Muscle layer of duodenum (tissue), 2 donors: Measurements from ENCODE around the gene R3HDML.
"Not testable (repeated sequence)": the region's sequence is repeated elsewhere in the genome, so short reads cannot be mapped to it uniquely, and the experiment has no call there.

ENCODE experiments used
- H3K27ac ChIP-seq: one replicate; pipeline ENCODE4 v1.7.0; 2013; ENCODE audit warnings: mild to moderate bottlenecking, low read length
- H3K27me3 ChIP-seq: one replicate; pipeline ENCODE4 v1.7.0; 2013; ENCODE audit warnings: low read depth, mild to moderate bottlenecking, control low read depth, low read length
- H3K36me3 ChIP-seq, 2 donors: one replicate each; pipeline ENCODE4 v1.7.0; 2013; ENCODE audit warnings: low read length in 2 of 2, control low read depth in 1 of 2, mild to moderate bottlenecking in 1 of 2; ENCODE audit not compliant: insufficient read depth in 2 of 2, control insufficient read depth in 1 of 2
- H3K4me1 ChIP-seq, 2 donors: one replicate each; pipeline ENCODE4 v1.7.0; 2013; ENCODE audit warnings: low read length in 2 of 2, mild to moderate bottlenecking in 2 of 2, control low read depth in 1 of 2, moderate library complexity in 1 of 2; ENCODE audit not compliant: insufficient read depth in 2 of 2, control insufficient read depth in 1 of 2
- H3K4me3 ChIP-seq, 2 donors: one replicate each; pipeline ENCODE4 v1.7.0; 2013; ENCODE audit warnings: low read length in 2 of 2, low read depth in 1 of 2, mild to moderate bottlenecking in 1 of 2
- H3K9me3 ChIP-seq, 2 donors: one replicate each; pipeline ENCODE4 v1.7.0; 2013; ENCODE audit warnings: low read length in 2 of 2, control low read depth in 1 of 2, mild to moderate bottlenecking in 1 of 2; ENCODE audit not compliant: control insufficient read depth in 1 of 2
- donor health status: healthy.

R3HDML gene

GRCh38 chr20:44334306-44334705 lies 2.5 kb upstream of the R3HDML start:
- no peaks in the 10 kb centered on the region for H3K27me3 ChIP-seq
- no peak overlapping the region for H3K4me3 ChIP-seq
- no peaks in the 10 kb centered on the region for H3K9me3 ChIP-seq
- no peaks in the 10 kb centered on the region for H3K4me1 ChIP-seq
- H3K27ac ChIP-seq, result no peak overlapping the region
- H3K36me3 ChIP-seq, result no peaks in the 10 kb centered on the region

- H3K27me3 ChIP-seq, result no peaks in the 10 kb centered on the region
- no peak overlapping the region for H3K4me3 ChIP-seq
- no peak overlapping the region for H3K27ac ChIP-seq
- no peaks in the 10 kb centered on the region for H3K9me3 ChIP-seq
- H3K4me1 ChIP-seq, result no peaks in the 10 kb centered on the region
- H3K36me3 ChIP-seq, result no peaks in the 10 kb centered on the region
Observed at GRCh38 chr20:44334709-44335108, 2.1 kb upstream of the R3HDML start.

- no peaks in the 10 kb centered on the region for H3K4me1 ChIP-seq
- H3K9me3 ChIP-seq, result no peaks in the 10 kb centered on the region
- H3K27me3 ChIP-seq, result no peaks in the 10 kb centered on the region
- H3K4me3 ChIP-seq, result no peak overlapping the region
- H3K36me3 ChIP-seq, result no peaks in the 10 kb centered on the region
- no peak overlapping the region for H3K27ac ChIP-seq
Observed at GRCh38 chr20:44335675-44336074, 1.2 kb upstream of the R3HDML start.

- Histone ChIP-seq H3K27ac (no peak overlapping the region), H3K9me3 (no peaks in the 10 kb centered on the region), H3K4me3 (no peak overlapping the region), H3K27me3 (no peaks in the 10 kb centered on the region), H3K4me1 (no peaks in the 10 kb centered on the region), H3K36me3 (no peaks in the 10 kb centered on the region)
Observed at GRCh38 chr20:44336086-44336485, 757 bp upstream of the R3HDML start.

- Histone ChIP-seq H3K4me3 (no peak overlapping the region), H3K36me3 (no peaks in the 10 kb centered on the region), H3K4me1 (no peaks in the 10 kb centered on the region), H3K27ac (no peak overlapping the region), H3K27me3 (no peaks in the 10 kb centered on the region), H3K9me3 (no peaks in the 10 kb centered on the region)
Observed at GRCh38 chr20:44342248-44342647, 5.4 kb downstream of the R3HDML start.

- Histone ChIP-seq H3K4me3 (no peak overlapping the region), H3K36me3 (no peaks in the 10 kb centered on the region), H3K27me3 (no peaks in the 10 kb centered on the region), H3K9me3 (no peaks in the 10 kb centered on the region), H3K27ac (no peak overlapping the region), H3K4me1 (no peaks in the 10 kb centered on the region)
Observed at GRCh38 chr20:44343162-44343675, 6.4 kb downstream of the R3HDML start.

- no peak overlapping the region for H3K27ac ChIP-seq
- no peaks in the 10 kb centered on the region for H3K4me1 ChIP-seq
- no peak overlapping the region for H3K4me3 ChIP-seq
Observed at GRCh38 chr20:44344723-44345122, 7.9 kb downstream of the R3HDML start.

GRCh38 chr20:44345147-44345546 lies 8.3 kb downstream of the R3HDML start:
- no peak overlapping the region for H3K4me3 ChIP-seq
- no peaks in the 10 kb centered on the region for H3K36me3 ChIP-seq
- no peaks in the 10 kb centered on the region for H3K4me1 ChIP-seq
- H3K9me3 ChIP-seq, result no peaks in the 10 kb centered on the region
- H3K27me3 ChIP-seq, result no peaks in the 10 kb centered on the region
- no peak overlapping the region for H3K27ac ChIP-seq

More at GRCh38 chr20:44344723-44345122, 7.9 kb downstream of the R3HDML start:
- Histone ChIP-seq H3K36me3 (no peaks in the 10 kb centered on the region), H3K9me3 (no peaks in the 10 kb centered on the region), H3K27me3 (no peaks in the 10 kb centered on the region)

- H3K9me3 ChIP-seq, H3K36me3 ChIP-seq, H3K4me1 ChIP-seq, H3K27me3 ChIP-seq, H3K4me3 ChIP-seq, H3K27ac ChIP-seq: not testable (repeated sequence)
Observed at GRCh38 chr20:44345941-44346340, 9.1 kb downstream of the R3HDML start.

- Histone ChIP-seq H3K9me3 (no peaks in the 10 kb centered on the region), H3K36me3 (no peaks in the 10 kb centered on the region), H3K4me3 (no peak overlapping the region), H3K4me1 (no peaks in the 10 kb centered on the region), H3K27me3 (no peaks in the 10 kb centered on the region), H3K27ac (no peak overlapping the region)
Observed at GRCh38 chr20:44348168-44348659, 11.4 kb downstream of the R3HDML start.

GRCh38 chr20:44349349-44349748 lies 12.5 kb downstream of the R3HDML start:
- no peaks in the 10 kb centered on the region for H3K27me3 ChIP-seq

GRCh38 chr20:44350567-44350966 lies 13.7 kb downstream of the R3HDML start:
- no peak overlapping the region for H3K27ac ChIP-seq
- H3K4me1 ChIP-seq, result no peaks in the 10 kb centered on the region
- H3K4me3 ChIP-seq, result no peak overlapping the region
- no peaks in the 10 kb centered on the region for H3K27me3 ChIP-seq
- no peaks in the 10 kb centered on the region for H3K36me3 ChIP-seq
- no peaks in the 10 kb centered on the region for H3K9me3 ChIP-seq

More at GRCh38 chr20:44349349-44349748, 12.5 kb downstream of the R3HDML start:
- Histone ChIP-seq H3K4me1 (no peaks in the 10 kb centered on the region), H3K9me3 (no peaks in the 10 kb centered on the region), H3K4me3 (no peak overlapping the region), H3K27ac (no peak overlapping the region), H3K36me3 (no peaks in the 10 kb centered on the region)
